NCI-H748 (cell line): ENCODE data around the gene PRKD1.

Experiments
- DNase-seq: peaks from one replicate; lab custom pipeline; 2025; ENCODE audit not compliant: unreplicated experiment; lab: John Stamatoyannopoulos, UW

The PRKD1 gene

GRCh38 chr14:29684926-29685325 lies 242.7 kb downstream of the PRKD1 start:
- DNase-seq = no peak

- DNase-seq = no peak
These were observed 244.9 kb downstream of the PRKD1 start for GRCh38 chr14:29682789-29683188.

GRCh38 chr14:29681316-29681715 lies 246.3 kb downstream of the PRKD1 start:
- DNase-seq = no peak

GRCh38 chr14:29674566-29675285 lies 252.9 kb downstream of the PRKD1 start:
- no peak for DNase-seq

- DNase-seq = no peak
These were observed 254.8 kb downstream of the PRKD1 start for GRCh38 chr14:29672831-29673230.

GRCh38 chr14:29671034-29671433 lies 256.6 kb downstream of the PRKD1 start:
- DNase-seq = peak; percentile 14

GRCh38 chr14:29668201-29668600 lies 259.4 kb downstream of the PRKD1 start:
- DNase-seq = peak; percentile 86

- no peak for DNase-seq
These were observed 263.1 kb downstream of the PRKD1 start for GRCh38 chr14:29664515-29664914.

- DNase-seq = peak; percentile 51
These were observed 264.3 kb downstream of the PRKD1 start for GRCh38 chr14:29663281-29663801.

GRCh38 chr14:29654901-29655550 lies 272.6 kb downstream of the PRKD1 start:
- no peak for DNase-seq

- no peak for DNase-seq
These were observed 274.3 kb downstream of the PRKD1 start for GRCh38 chr14:29653303-29653702.

- DNase-seq = no peak
These were observed 275.1 kb downstream of the PRKD1 start for GRCh38 chr14:29652571-29652970.

GRCh38 chr14:29650554-29651269 lies 276.9 kb downstream of the PRKD1 start:
- DNase-seq = no peak

GRCh38 chr14:29649170-29649569 lies 278.5 kb downstream of the PRKD1 start:
- peak; percentile 92 for DNase-seq

GRCh38 chr14:29648045-29648444 lies 279.6 kb downstream of the PRKD1 start:
- DNase-seq = peak; percentile 45

- no peak for DNase-seq
These were observed 282.5 kb downstream of the PRKD1 start for GRCh38 chr14:29645117-29645516.

GRCh38 chr14:29643433-29644211 lies 284.0 kb downstream of the PRKD1 start:
- peak; percentile 20 for DNase-seq

- DNase-seq = peak; percentile 23
These were observed 290.2 kb downstream of the PRKD1 start for GRCh38 chr14:29637411-29637810.

- no peak for DNase-seq
These were observed 290.8 kb downstream of the PRKD1 start for GRCh38 chr14:29636870-29637269.

GRCh38 chr14:29630566-29631160 lies 297.0 kb downstream of the PRKD1 start:
- DNase-seq = no peak

- no peak for DNase-seq
These were observed 297.8 kb downstream of the PRKD1 start for GRCh38 chr14:29629839-29630238.
